Upper lobe of right lung (tissue), 1 donor: ENCODE data around the gene ACTMAP. TPM values are rescaled to one million over a fixed set of nuclear protein-coding genes. Genes with fewer than 3 reads are reported as not detected.

Source experiments
- ATAC-seq: fragments of 200-7000 bp; cut with Tn5 transposase; one replicate; pipeline ENCODE4 v1.9.1; 2020; ENCODE audit warnings: mild to moderate bottlenecking, moderate library complexity
- DNase-seq: peaks from one replicate; pipeline ENCODE4 v3.0.0-alpha.2; 2020
- H3K27ac ChIP-seq: fragments of 200-600 bp; one replicate; pipeline ENCODE4 v1.8.0; 2022
- H3K27me3 ChIP-seq: fragments of 200-600 bp; one replicate; pipeline ENCODE4 v1.8.0; 2022; ENCODE audit warnings: mild to moderate bottlenecking
- H3K36me3 ChIP-seq: fragments of 200-600 bp; one replicate; pipeline ENCODE4 v1.8.0; 2022
- H3K4me1 ChIP-seq: fragments of 200-600 bp; one replicate; pipeline ENCODE4 v1.8.0; 2022
- H3K4me3 ChIP-seq: fragments of 200-600 bp; one replicate; pipeline ENCODE4 v1.8.0; 2022; ENCODE audit warnings: mild to moderate bottlenecking
- H3K9me3 ChIP-seq: fragments of 200-600 bp; one replicate; pipeline ENCODE4 v1.8.0; 2022
- CTCF ChIP-seq: fragments of 200-600 bp; IDR thresholded peaks from one replicate; pipeline ENCODE4 v1.8.0; 2022; ENCODE audit warnings: antibody characterized with exemption
- intact Hi-C: fragments of 100-400 bp; cut with DNase I; formaldehyde crosslinking; loops from one replicate; pipeline ENCODE4 v1.11.0; 2022
- total RNA-seq: library from RNA; stranded (reverse); fragmentation: NEBNext Ultra II Directional; extraction: Animal tissue kit (Norgen Biotek cat#: 25700); gene quantifications from one replicate; pipeline ENCODE4 v1.2.1, GENCODE V29; 2021
- donor health status: DM: no; HTN: yes; CAD: no; lungs with severe emphysema.

Gene ACTMAP
- total RNA-seq, 1 donor from 2014 or later: 18.5 TPM

DNA sequence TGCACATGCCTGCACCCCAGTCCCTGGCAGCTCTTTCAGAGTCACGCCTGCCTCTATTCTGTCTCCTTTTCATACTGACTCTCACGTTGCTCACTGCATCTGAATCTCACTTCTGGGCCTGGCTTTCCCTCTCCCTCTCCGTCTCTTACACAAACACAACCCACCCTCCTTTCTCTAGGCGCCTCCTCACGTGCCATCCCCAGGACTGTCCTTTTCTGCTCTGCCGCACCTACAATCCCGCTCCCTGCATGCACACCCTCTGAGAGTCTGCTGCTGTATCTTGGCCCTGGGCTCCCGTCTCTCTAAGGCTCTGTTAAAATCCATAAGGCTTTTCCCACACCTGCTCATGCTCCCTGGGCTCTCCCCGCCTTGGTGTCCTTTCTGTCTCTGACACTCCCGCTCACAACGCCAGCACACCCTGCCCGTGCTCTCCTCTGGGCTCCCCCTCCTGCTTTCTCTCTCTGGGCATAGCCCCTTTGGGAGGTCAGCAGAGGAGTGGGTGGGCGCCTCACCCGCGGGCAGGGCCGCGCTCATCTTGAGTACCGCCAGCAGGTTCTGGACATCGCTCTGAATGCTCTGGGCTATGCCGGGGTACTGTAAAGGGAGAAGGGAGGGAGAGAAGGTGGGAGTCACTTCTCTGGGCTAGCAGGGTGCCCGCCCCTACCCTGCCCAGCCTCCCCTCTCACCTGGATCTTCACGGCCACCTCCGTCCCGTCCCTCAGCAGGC lies 47.1 kb downstream of the ACTMAP start:
- Histone ChIP-seq H3K27me3 (no peaks in the 10 kb centered on the region), H3K4me1 (no peaks in the 10 kb centered on the region), H3K4me3 (no peak overlapping the region), H3K9me3 (no peaks in the 10 kb centered on the region), H3K36me3 (peaks cover 76% of the 10 kb centered on the region), H3K27ac (no peak overlapping the region)
- no peak for TF ChIP-seq CTCF
- intact Hi-C loops: no loop called here
- no peak for ATAC-seq
- DNase-seq: no peak

- no peaks in the 10 kb centered on the region for H3K4me1 ChIP-seq
- DNase-seq (no peak), ATAC-seq (no peak)
- no peak overlapping the region for H3K4me3 ChIP-seq
- H3K27me3 ChIP-seq: no peaks in the 10 kb centered on the region
- H3K27ac ChIP-seq: no peak overlapping the region
- intact Hi-C loops: no loop called here
- H3K36me3 ChIP-seq: peaks cover 69% of the 10 kb centered on the region
- no peaks in the 10 kb centered on the region for H3K9me3 ChIP-seq
- no peak for TF ChIP-seq CTCF
Measured at GRCh38 chr19:40702337-40703012, 47.8 kb downstream of the ACTMAP start.

DNA sequence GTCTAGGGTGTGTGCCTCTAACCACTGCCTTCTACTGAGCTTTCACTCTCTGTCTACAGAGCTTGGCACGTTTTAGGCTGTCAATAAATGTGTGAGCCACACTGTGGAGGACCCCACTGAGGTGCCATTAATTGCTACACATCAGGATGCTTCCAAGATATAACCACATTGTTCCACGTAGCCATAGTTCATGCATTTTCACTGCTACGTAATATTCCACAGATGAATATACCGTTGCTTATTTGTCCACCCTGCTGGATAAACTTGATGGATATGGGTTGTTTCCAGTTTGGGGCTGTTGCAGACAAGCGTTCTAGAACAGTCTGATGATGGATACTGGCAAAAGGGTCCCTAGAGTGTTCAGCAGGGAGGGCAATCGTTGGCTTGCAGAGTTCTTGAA lies 48.5 kb downstream of the ACTMAP start:
- intact Hi-C loops: no loop called here
- Histone ChIP-seq H3K27me3 (no peaks in the 10 kb centered on the region), H3K36me3 (peaks cover 63% of the 10 kb centered on the region), H3K4me3 (no peak overlapping the region), H3K4me1 (no peaks in the 10 kb centered on the region), H3K9me3 (no peaks in the 10 kb centered on the region), H3K27ac (no peak overlapping the region)
- ATAC-seq (no peak), DNase-seq (no peak)
- no peak for TF ChIP-seq CTCF

- ATAC-seq: no peak
- no peak for TF ChIP-seq CTCF
- H3K36me3 ChIP-seq: peaks cover 60% of the 10 kb centered on the region
- no peaks in the 10 kb centered on the region for H3K4me1 ChIP-seq
- no peak overlapping the region for H3K27ac ChIP-seq
- intact Hi-C loops: no loop called here
- H3K4me3 ChIP-seq: no peak overlapping the region
- no peaks in the 10 kb centered on the region for H3K27me3 ChIP-seq
- no peak for DNase-seq
- H3K9me3 ChIP-seq: no peaks in the 10 kb centered on the region
Measured at GRCh38 chr19:40700083-40700482, 50.2 kb downstream of the ACTMAP start.

DNA sequence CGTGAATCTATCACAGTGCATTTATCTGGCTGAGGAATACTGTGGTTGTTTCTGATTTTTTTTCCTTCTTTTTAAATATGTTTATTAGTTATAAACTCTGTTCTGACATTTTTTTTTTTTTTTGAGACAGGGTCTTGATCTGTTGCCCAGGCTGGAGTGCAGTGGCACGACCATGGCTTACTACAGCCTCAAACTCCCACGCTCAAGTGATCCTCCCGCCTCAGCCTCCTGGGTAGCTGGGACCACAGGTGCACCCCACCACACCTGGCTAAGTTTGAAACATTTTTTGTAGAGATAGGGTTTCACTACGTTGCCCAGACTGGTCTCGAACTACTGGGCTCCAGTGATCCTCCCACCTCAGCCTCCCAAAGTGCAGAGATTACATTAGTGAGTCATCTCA lies 53.3 kb downstream of the ACTMAP start:
- Histone ChIP-seq H3K27me3 (no peaks in the 10 kb centered on the region), H3K4me1 (no peaks in the 10 kb centered on the region), H3K36me3 (peaks cover 36% of the 10 kb centered on the region), H3K9me3 (no peaks in the 10 kb centered on the region), H3K27ac (no peak overlapping the region), H3K4me3 (no peak overlapping the region)
- intact Hi-C loops: no loop called here
- no peak for TF ChIP-seq CTCF
- no peak for DNase-seq
- ATAC-seq: no peak
